Endometrial microvascular endothelial cells (primary cell): ENCODE measurements around the gene LNP1. TPM values are rescaled to one million over a fixed set of nuclear protein-coding genes. Genes with fewer than 3 reads are reported as not detected.
"Not testable (repeated sequence)": the region's sequence is repeated elsewhere in the genome, so short reads cannot be mapped to it uniquely, and the experiment has no call there.

Experiments
- in situ Hi-C: cut with HindIII; loops from 2 replicates; pipeline ENCODE4 v1.10.0; 2017; ENCODE audit warnings: low sequenced_read_pairs, low pct_unique_long_range_greater_than_20kb; ENCODE audit errors: inconsistent ontology term
- total RNA-seq: library from RNA; depleted of rRNA; stranded (reverse); fragments of >200 nt; gene quantifications from one replicate; pipeline ENCODE4 v1.2.3, GENCODE V29; 2015; ENCODE audit errors: inconsistent ontology term

Gene LNP1, protein sequence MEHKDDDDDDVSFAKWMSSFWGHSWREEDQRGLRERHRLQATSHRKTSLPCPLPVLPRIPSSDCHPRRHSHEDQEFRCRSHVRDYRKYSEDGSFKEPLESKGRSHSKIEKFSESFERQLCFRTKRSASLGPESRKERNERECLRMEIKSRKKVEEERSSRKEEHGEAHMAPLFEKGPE
- 1.1 TPM for total RNA-seq

GRCh38 chr3:100400780-100401673 lies at the start of gene LNP1, which contains the start of gene TOMM70:
Gene LNP1 (plus strand): TSS chr3:100401539. CDS start chr3:100429730, 28,191 bp downstream.
Gene TOMM70 (minus strand): TSS chr3:100401089. CDS start chr3:100400949, 140 bp downstream.
- in situ Hi-C loops = no loop called here

DNA sequence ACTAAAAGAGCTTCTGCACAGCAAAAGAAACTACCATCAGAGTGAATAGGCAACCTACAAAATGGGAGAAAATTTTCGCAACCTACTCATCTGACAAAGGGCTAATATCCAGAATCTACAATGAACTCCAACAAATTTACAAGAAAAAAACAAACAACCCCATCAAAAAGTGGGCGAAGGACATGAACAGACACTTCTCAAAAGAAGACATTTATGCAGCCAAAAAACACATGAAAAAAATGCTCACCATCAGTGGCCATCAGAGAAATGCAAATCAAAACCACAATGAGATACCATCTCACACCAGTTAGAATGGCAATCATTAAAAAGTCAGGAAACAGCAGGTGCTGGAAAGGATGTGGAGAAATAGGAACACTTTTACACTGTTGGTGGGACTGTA lies 49.6 kb upstream of the LNP1 start:
- in situ Hi-C loops = not testable (repeated sequence)

DNA sequence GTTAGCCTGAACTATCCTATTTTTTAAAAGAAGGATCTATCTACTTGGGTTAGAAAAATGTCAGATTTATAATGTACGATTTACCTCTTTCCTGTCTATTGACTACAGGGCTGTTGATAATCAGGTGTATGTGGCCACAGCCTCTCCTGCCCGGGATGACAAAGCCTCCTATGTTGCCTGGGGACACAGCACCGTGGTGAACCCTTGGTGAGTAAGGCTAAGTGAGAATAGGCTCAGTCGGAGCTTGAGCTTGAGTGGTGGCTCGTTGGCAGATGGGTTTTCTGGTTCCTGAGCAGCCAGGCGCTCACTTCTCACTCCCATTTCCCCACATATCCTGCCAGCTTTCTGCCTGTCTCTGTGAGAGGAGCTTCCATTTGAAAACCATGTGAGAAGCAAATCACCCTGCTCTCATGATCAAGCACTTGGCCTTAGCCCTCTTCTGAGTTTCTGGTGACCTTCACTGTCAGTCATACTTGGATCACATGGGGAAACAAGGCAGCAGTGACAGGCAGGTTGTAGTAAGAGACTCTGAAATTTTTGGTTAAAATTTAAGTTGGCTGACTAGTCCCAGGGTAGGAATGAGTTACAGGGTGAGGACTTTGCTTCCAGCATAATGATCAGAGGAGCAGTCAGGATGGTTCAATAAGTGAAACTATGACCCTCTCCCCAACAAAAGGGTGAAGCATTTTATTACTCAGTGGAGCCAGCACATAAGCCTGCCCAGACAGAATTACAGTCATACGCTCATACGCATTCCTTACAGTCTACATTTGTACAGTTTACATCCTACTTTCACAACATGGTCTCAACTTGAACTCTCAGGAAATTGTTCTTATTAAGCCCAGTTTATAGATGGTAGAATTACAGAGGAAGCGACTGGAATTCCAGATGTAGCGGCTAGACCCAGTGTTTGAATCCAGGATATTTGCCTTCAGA lies 48.8 kb upstream of the LNP1 start:
- in situ Hi-C loops = no loop called here

GRCh38 chr3:100354850-100355249 lies 46.5 kb upstream of the LNP1 start:
- in situ Hi-C loops = no loop called here

DNA sequence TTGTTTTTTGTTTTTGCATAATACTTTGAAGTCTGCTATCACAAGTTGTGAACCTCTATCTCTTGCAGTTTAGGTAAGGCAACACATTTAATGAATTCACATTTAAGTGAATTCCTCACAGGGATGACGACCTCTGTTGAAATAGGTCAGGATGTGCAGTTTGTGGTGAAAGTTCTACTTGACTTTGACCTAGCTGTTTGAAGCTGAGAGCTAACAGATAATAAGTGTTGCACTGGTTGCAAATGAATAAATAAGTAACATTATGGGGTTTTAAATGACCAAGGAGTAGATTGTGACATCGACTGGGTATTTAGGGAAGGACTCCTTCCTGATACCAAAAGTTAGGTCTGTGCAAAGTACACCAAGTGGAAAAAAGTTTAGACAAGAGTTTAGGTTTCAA lies 42.9 kb upstream of the LNP1 start:
- in situ Hi-C loops = no loop called here

GRCh38 chr3:100359035-100359434 lies 42.3 kb upstream of the LNP1 start:
- in situ Hi-C loops = no loop called here

DNA sequence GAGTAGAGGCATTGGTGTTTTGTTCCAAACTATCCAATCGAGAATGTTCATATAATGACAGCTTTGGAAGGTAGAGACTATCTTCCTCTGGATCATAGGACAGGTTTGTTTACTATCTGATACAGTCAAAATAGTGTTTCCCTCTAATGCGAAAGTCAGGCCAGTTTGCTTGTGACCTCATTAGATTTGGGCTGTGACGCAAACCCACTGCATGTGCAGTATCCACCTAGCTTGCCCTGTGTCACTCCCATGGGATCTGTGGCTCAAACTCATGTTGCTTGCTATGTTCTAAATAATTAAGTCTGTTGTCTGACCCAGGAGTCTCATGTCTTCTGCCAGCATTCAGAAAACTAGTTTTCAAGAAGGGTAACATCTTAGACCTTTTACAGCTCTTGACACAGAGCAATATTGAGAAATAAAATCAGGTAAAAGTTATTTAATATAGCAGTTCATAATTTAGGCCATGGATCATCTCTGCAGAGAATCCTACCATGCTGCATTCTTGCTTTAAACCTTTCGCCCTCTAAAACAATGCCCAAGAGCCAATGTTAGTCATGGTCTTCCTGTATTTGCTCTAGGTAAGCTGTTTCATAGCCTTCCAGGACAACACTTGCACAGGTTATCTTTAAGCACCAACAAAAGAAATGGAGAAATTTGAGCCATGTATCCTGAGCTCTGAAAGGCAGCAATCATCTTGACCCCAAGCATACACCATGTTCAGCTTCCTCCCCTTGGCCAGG lies 40.4 kb upstream of the LNP1 start:
- in situ Hi-C loops = no loop called here

- in situ Hi-C loops = no loop called here
These were observed 39.4 kb upstream of the LNP1 start for GRCh38 chr3:100361897-100362296.

GRCh38 chr3:100364421-100364820 lies 36.9 kb upstream of the LNP1 start:
- in situ Hi-C loops = no loop called here

DNA sequence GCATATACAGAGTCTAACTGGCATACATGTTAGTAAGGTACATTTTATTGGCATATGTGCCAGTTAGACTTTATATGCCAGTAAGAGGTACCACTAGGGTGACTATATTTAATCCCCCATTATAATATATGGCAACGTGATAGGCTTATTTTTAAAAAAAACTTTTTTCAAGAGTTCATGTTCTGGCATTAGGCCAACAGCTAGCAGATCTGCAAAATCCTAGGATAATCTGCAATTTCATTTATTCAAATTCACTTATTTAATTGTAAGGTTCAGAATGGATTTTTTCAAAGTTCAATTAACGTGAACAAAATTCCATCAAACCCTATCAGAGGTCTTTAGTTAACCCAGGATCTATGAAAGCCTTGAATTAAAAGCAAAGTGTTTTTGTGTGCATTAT lies 34.9 kb upstream of the LNP1 start:
- in situ Hi-C loops = no loop called here

GRCh38 chr3:100368441-100368840 lies 32.9 kb upstream of the LNP1 start:
- in situ Hi-C loops = no loop called here

DNA sequence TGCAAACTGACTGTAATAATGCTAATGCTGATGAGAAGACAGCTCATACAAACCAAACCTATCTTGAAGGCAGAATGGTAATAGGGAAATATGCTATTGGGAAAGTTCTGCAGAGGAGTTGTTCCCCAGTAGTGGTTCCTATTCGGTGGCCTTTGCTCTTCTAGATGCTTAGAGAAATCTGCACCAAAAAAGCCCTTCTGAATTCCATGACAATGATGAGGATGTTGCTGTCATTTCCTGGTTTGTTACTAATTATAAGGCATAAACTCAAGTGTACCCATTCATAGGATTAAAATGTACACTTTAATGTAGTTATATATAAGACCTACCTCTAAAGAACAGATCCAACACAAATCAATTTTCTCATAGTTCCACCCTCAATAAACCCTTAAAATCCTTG lies 30.6 kb upstream of the LNP1 start:
- in situ Hi-C loops = no loop called here

DNA sequence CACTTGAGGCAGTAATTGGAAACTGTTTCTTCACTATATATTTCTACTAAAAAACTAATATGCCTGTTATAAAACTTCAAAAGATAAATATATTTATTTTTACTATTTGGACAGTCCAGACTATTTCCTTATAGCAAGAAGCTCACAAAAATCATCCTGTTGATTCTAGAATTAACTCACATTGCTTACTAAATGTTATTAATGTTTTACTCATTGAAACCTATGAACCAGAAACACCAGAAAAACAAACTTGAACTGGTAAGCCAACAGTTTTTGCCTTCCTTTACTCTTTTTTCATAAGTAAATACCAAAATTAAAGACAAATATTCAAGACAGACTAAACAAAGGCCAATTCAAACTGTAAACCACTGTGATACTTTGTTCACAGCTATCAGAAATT lies 26.8 kb upstream of the LNP1 start:
- in situ Hi-C loops = no loop called here

GRCh38 chr3:100376301-100376700 lies 25.0 kb upstream of the LNP1 start:
- in situ Hi-C loops = no loop called here

DNA sequence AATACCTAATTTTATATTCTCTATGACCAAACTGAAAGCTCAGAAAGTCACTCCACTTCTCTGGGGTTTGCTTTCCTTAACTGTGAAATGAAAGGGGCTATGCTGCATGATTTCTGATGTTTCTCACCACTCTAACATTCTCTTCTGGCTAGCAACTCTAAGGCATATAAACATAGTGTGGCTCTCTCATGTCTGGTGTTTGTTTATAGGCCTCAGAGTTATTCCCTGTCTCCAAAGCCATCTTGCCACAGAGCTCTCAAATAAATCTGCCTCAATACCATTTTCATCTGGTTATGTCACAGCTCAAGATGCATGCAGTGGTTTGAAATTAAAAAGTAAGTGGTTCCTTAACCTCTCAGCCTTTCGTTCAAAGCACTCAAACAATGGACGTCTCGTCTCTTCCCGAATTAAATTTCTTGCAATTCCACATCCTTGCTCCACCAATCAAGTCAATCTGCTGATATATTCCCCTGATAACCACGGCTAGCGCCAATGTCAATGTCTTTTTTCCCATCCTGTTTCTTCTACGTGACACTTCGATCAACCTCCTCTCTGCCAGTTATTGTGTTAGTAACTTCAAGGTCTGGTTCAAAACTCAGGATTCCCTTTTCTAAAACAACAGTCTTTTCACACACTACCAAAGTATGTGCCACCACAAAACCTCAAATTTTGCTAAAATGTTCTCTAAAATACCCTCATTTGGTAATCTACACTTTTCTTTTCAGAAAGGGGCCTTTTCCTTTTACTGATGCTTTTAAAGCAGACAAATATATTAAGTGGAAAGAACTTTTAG lies 16.4 kb upstream of the LNP1 start:
- in situ Hi-C loops = no loop called here

DNA sequence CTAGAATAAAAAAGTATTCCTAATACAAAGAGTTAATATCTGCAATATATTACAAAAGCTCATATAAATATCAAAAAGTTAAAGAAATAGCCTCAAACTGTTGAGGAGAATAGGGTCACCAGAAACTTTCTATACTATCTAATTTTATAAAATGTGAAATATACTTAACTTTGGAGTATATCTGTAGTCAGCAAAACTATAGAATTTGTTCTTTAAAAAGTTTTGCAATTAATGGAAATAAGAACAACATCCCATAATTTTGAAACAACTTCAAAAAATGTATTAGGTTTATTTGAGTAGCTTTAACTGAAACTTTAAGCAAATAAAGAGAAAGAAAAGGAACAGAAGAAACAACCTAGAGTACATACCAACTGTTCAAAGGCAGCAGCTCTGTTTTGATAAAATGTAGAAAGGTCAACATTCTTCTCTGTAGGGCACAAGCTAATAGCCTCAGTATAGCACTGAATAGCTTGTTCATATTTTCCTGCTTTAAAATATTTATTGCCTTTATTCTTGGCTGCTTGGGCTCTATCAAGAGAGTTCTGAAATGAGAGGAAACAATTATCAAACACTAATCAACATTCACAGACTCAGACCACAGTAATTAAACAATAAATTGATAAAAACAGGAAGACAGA lies 14.8 kb upstream of the LNP1 start:
- in situ Hi-C loops = no loop called here

DNA sequence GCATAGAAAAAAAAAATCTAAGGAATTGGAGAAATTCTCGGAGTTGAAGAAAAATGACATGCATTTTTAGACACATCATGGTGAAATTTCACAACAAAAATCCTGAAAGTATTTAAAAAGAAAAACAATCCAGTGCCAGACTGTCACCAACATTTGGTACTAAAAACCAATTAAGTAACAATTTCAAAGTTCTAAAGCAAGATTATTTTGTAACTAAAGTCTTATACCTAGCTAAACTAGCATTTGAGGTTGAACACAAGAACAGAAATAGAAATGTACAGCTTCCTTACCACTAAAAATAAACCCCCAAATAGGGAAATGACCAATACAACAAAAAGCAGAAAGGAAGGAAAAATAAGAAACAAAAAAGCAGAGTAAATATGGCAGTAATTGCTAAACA lies 12.3 kb upstream of the LNP1 start:
- in situ Hi-C loops = no loop called here
